OCI-M2 (cell line): ENCODE measurements around the gene CNTN6.

Experiments
- DNase-seq: peaks from one replicate; lab custom pipeline; 2025; ENCODE audit not compliant: unreplicated experiment; lab: John Stamatoyannopoulos, UW

Gene CNTN6

DNA sequence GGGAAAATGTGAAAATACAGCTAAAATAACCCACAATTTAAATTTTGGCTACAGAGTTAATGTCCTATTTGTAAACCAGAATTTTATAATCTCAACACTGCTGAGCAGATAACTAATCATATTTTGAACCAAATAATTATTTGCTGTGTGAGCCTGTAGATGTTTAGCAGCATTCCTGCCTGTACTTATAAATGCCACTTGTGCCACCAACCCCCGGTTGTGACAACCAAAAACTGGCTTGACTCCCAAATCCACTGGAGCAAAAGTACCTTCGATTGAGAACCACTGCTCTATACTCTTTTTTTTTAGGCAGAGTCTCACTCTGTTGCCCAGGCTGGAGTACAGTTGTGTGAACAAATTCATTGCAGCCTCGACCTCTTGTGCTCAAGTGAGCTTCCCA is 78.5 kb downstream of the CNTN6 start:
- no peak for DNase-seq

- no peak for DNase-seq
Measured at GRCh38 chr3:1172644-1173043, 79.8 kb downstream of the CNTN6 start.

- DNase-seq: no peak
Measured at GRCh38 chr3:1179146-1179545, 86.3 kb downstream of the CNTN6 start.

DNA sequence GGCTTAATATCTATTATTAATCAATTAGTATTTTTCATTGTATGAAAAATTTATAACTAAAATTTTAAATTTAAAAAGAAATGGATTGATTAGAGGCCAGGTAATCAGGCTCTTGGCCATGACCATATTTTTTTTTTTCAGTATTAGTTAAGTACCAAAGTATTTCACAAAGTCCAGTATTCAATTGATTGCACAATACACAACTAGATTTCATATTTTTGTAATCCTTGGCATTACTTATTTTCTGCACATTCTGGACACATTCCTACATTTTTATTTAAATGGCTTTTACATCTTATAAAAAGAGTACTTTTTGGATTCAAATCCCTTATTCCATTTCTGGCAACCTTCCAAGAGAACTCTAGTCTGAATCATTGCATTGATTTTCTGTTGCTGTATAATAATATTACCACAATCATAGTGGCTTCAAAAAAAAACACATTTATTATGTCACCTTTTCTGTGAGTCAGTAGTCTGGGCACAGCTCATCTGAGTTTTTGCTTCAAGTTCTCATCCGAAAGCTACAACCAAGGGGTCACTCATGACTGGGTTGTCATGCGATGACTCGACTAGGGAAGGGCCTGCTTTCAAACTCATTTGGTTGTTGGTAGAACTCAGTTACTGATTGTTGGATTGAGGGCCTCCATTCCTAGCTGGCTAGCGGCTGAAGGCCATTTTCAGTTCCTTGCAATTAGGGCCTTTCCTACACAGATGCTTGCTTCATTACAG is 90.7 kb downstream of the CNTN6 start:
- no peak for DNase-seq

GRCh38 chr3:1190569-1190968 is 97.7 kb downstream of the CNTN6 start:
- no peak for DNase-seq

DNA sequence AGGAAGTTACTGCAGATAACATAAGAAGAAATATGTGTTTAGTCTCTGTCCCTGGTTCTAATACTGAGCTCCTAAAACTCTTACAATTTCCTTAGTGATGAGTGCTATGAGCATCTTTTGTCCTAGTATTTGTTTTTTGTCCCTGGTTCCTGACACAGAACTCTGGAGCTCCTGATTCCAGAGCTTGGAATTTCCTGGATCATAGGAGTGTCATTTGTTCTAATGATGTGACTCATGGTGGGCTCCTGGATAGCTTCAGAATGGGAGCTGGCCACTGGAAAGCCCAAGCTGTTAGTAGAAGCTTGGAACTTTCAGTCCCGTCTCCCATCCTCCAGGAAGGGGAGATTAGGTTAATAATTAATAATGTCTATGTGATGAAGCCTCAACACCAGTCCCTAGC is 98.2 kb downstream of the CNTN6 start:
- DNase-seq: no peak

GRCh38 chr3:1195947-1196346 is 103.1 kb downstream of the CNTN6 start:
- DNase-seq: no peak

- no peak for DNase-seq
Measured at GRCh38 chr3:1197051-1197450, 104.2 kb downstream of the CNTN6 start.

GRCh38 chr3:1200371-1200770 is 107.5 kb downstream of the CNTN6 start:
- DNase-seq: no peak

DNA sequence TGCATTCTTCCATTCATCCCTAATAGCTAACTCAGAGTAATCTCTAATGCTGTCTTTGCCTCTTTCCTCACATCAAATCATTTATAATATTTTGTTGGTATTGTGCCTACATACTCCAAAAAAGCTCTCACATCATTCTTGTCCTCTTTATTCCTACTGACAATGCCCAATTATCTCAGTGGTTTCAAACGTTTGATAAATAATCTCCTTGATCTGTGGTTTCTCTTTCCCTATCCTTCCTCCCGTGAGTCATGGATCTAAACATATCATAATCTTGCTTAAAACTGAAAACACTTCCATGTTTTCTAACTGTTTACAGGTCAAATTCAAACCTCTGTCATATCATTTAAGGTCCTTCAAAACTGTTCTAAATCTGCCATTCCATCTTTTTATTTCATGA is 115.1 kb downstream of the CNTN6 start:
- DNase-seq: no peak

DNA sequence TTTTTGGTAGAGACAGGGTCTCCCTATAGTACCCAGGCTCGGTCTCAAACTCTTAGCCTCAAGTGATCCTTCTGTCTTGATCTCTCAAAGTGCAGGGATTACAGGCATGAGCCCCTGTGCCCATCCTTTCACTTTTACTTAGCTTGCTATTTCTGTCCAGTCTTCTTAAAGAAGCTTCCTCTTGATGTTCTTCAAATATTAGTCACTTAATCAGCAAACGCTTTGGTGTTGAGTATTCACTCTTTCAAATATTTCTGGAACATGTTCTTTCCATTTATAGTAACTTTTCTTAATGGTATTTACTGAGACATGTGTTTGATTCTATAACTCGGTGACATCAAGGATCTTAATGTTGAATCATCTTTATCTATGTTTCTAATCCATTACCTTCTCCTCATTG is 122.1 kb downstream of the CNTN6 start:
- no peak for DNase-seq

GRCh38 chr3:1216856-1217255 is 124.0 kb downstream of the CNTN6 start:
- no peak for DNase-seq

- no peak for DNase-seq
Measured at GRCh38 chr3:1227111-1227510, 134.3 kb downstream of the CNTN6 start.

DNA sequence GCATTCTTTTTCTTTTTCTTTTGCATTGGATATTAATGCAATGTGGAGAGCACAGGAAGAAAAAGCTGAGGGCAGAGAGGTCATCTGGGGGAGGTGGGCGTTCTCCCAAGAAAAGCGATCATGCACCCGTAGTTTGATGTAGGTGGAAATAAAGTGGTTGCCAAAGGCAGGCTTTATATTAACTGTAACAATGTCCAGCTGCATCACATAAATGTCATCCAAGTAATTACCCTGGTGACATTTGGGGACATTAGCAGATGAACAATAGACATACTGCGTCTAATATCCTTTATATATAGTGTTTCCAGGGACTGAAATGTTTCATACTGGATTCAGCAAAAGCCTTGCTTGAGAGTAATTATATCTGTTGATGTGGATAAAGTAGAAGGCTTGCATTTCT is 135.5 kb downstream of the CNTN6 start:
- DNase-seq: no peak

- DNase-seq: no peak
Measured at GRCh38 chr3:1230920-1231319, 138.1 kb downstream of the CNTN6 start.

- DNase-seq: no peak
Measured at GRCh38 chr3:1232276-1232675, 139.5 kb downstream of the CNTN6 start.

DNA sequence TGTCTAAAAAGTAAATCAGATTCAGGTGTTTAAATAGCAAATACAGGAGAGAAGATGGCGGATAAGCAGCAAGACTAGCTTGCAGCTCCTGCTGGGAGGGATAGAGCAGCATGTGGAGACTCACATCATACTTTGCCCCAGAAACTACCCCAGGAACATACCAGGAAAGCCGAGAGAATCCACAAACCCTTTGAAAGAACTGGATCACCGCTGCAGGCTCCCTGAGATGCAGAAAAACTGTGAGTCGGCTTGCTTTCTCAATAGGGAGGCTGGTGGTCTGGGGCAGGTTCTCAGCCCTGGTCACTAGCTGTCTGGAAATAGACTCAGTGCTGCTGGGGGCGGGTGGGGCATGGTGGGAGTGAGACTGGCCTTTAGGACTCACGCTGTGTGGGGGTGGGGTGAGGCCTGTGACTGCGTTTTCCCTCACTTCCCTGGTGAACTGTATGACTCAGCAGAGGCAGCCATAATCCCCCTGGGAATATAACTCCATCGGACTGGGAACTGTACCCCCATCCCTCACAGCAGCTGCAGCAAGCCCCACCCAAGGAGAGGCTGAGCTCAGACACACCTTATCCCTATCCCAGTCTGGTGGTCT is 142.8 kb downstream of the CNTN6 start:
- no peak for DNase-seq

DNA sequence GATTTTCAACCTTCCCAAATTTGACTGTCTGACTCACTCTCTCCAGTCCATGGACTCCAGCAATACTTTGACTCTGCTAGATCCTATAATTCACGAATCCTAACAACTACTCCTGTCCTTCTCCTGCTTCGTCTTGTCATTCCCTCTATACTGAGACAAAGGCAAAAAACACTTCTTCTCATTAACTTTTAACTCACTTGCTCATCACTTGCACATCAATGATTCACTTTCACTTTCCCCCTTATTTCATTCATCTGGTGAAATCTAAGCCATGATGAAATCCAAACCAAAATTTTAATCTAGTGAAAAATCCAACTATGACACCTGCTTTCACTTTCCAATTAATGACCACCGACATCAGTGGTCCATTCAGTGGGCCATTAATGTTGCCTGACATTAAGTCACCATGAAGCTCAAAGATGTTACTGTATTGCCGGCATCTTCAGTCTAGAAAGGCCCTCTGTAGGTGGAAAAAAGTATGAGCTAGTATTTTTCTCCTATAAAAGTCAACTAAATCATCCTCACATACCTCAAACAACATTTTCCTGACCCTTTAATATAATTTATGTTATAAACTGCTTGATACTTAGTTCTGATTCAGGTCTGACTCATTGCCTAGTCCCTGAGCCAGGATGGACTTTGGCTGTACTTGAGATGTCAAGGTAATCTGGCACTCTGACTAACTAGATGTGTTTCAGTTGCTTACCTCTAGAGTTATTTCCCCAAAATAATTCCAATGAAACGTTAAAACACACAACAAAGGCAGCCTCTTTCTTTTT is 158.6 kb downstream of the CNTN6 start:
- no peak for DNase-seq

GRCh38 chr3:1252061-1252430 is 159.2 kb downstream of the CNTN6 start:
- DNase-seq: no peak

- no peak for DNase-seq
Measured at GRCh38 chr3:1262246-1262645, 169.4 kb downstream of the CNTN6 start.

DNA sequence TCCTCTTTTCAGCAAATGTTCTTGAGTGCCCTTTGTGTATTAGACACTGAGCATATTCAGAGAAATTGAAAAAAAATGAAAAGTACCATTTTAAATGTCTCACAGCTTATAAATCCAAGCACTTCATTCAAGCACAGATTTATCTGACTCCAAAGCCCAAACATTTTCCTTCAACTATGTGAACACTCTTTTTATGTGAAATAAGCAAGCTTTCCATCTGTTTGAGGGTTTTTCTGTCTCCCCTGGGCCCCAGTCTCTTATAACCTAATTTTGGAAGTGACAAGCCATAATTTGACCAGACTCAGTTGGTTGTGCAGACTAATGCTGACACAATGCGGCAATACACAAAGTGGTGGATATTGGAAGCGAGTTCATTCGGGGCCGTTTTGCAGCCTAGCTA is 170.3 kb downstream of the CNTN6 start:
- DNase-seq: no peak

GRCh38 chr3:1269808-1270207 is 177.0 kb downstream of the CNTN6 start:
- DNase-seq: no peak
